GM23338 (cell line): ENCODE measurements around the gene MCTP2. TPM values are rescaled to one million over a fixed set of nuclear protein-coding genes. Genes with fewer than 3 reads are reported as not detected.

Experiments
- ATAC-seq: fragments of 200-7000 bp; cut with Tn5 transposase; 3 replicates; pipeline ENCODE4 v1.9.1; 2020
- DNase-seq: peaks from one replicate; pipeline ENCODE4 v3.0.0-alpha.2; 2015; ENCODE audit warnings: low spot score
- H2AFZ ChIP-seq: fragments of 200-600 bp; sonication (generic); 2 replicates; pipeline ENCODE4 v1.8.0; 2016; ENCODE audit warnings: antibody characterized with exemption, mild to moderate bottlenecking, moderate library complexity
- H3F3A ChIP-seq: fragments of 200-600 bp; sonication (generic); replicated peaks from 2 replicates; pipeline ENCODE4 v1.8.0; 2017; ENCODE audit warnings: antibody characterized with exemption, mixed run types, low read depth
- H3K27ac ChIP-seq: fragments of 200-600 bp; sonication (generic); 2 replicates; pipeline ENCODE4 v1.6.1; 2016; ENCODE audit warnings: low read depth
- H3K27me3 ChIP-seq: fragments of 200-600 bp; sonication (generic); 2 replicates; pipeline ENCODE4 v1.8.0; 2016; ENCODE audit warnings: mild to moderate bottlenecking, mixed run types, moderate library complexity; ENCODE audit not compliant: insufficient read depth
- H3K36me3 ChIP-seq: fragments of 200-600 bp; sonication (generic); 2 replicates; pipeline ENCODE4 v1.8.0; 2016; ENCODE audit warnings: mild to moderate bottlenecking; ENCODE audit not compliant: insufficient read depth
- H3K4me1 ChIP-seq: fragments of 200-600 bp; sonication (generic); 2 replicates; pipeline ENCODE4 v1.8.0; 2016; ENCODE audit warnings: mild to moderate bottlenecking, moderate library complexity; ENCODE audit not compliant: insufficient read depth
- H3K4me2 ChIP-seq: fragments of 200-600 bp; sonication (generic); 2 replicates; pipeline ENCODE4 v1.7.1; 2017; ENCODE audit warnings: mixed run types
- H3K4me3 ChIP-seq: fragments of 200-600 bp; sonication (generic); 2 replicates; pipeline ENCODE4 v1.6.1; 2016; ENCODE audit warnings: mixed run types
- H3K79me2 ChIP-seq: fragments of 200-600 bp; sonication (generic); replicated peaks from 2 replicates; pipeline ENCODE4 v1.8.0; 2017; ENCODE audit warnings: mild to moderate bottlenecking; ENCODE audit not compliant: insufficient read depth
- H3K9me2 ChIP-seq: fragments of 200-600 bp; sonication (generic); 2 replicates; pipeline ENCODE4 v1.8.0; 2017; ENCODE audit not compliant: insufficient read depth
- H4K20me1 ChIP-seq: fragments of 200-600 bp; sonication (generic); replicated peaks from 2 replicates; pipeline ENCODE4 v1.8.0; 2017; ENCODE audit warnings: mild to moderate bottlenecking; ENCODE audit not compliant: insufficient read depth
- H3K27ac Mint-ChIP-seq: 2 replicates; pipeline ENCODE4 v1.8.0; 2020; ENCODE audit warnings: inconsistent platforms, mild to moderate bottlenecking, moderate library complexity, mixed read lengths
- H3K27me3 Mint-ChIP-seq: 3 replicates; pipeline ENCODE4 v1.8.0; 2022; ENCODE audit warnings: low read depth, mild to moderate bottlenecking, moderate library complexity, mixed read lengths, inconsistent platforms; ENCODE audit not compliant: insufficient read depth, poor library complexity
- H3K36me3 Mint-ChIP-seq: 3 replicates; pipeline ENCODE4 v1.8.0; 2021; ENCODE audit warnings: low read depth, mild to moderate bottlenecking, inconsistent platforms, moderate library complexity, mixed read lengths
- H3K4me1 Mint-ChIP-seq: 3 replicates; pipeline ENCODE4 v1.8.0; 2020; ENCODE audit warnings: mild to moderate bottlenecking, inconsistent platforms, mixed read lengths
- H3K4me3 Mint-ChIP-seq: 3 replicates; pipeline ENCODE4 v1.8.0; 2021; ENCODE audit warnings: moderate library complexity, mild to moderate bottlenecking, inconsistent platforms, mixed read lengths
- H3K9me3 Mint-ChIP-seq: 3 replicates; pipeline ENCODE4 v1.8.0; 2020; ENCODE audit warnings: moderate library complexity, mild to moderate bottlenecking, inconsistent platforms, mixed read lengths
- CREB1 ChIP-seq: fragments of 250-450 bp; sonication (Bioruptor Pico); IDR thresholded peaks from 2 replicates; pipeline ENCODE4 v1.5.0; 2020; ENCODE audit warnings: low read depth, mild to moderate bottlenecking, moderate library complexity
- CTCF ChIP-seq, 2 experiments: fragments of 200-600 bp in 1 of 2; sonication (generic) in 1 of 2; conservative IDR thresholded peaks; 2 replicates each; pipeline versions ENCODE4 v1.5.1 to v1.6.1; 2016 to 2017; ENCODE audit warnings: antibody characterized with exemption in 2 of 2, low read depth in 2 of 2, mild to moderate bottlenecking in 2 of 2, moderate library complexity in 1 of 2
- EZH2 ChIP-seq: fragments of 200-600 bp; sonication (generic); IDR thresholded peaks from one replicate; pipeline ENCODE4 v1.8.0; 2017; ENCODE audit warnings: antibody characterized with exemption, mild to moderate bottlenecking, low read depth; ENCODE audit not compliant: unreplicated experiment
- EZH2phosphoT487 ChIP-seq: fragments of 200-600 bp; sonication (generic); IDR thresholded peaks from one replicate; pipeline ENCODE4 v1.8.1; 2018; ENCODE audit warnings: antibody characterized with exemption; ENCODE audit not compliant: unreplicated experiment
- JUNB ChIP-seq: IDR thresholded peaks from one replicate; pipeline ENCODE4 v1.6.1; 2016; ENCODE audit warnings: antibody characterized with exemption; ENCODE audit not compliant: unreplicated experiment
- polyA plus RNA-seq: library from polyadenylated mRNA; unstranded; fragments of >200 nt; fragmentation: Nextera tagmentation; extraction: Ambion mirVana; gene quantifications from 2 replicates; pipeline ENCODE4 v1.2.1, GENCODE V29; 2016
- total RNA-seq: library from RNA; depleted of rRNA; stranded (reverse); fragments of >200 nt; shearing (Covaris generic); gene quantifications from 2 replicates; pipeline ENCODE4 v1.2.3, GENCODE V29; 2014
- TF ChIP-seq, protein P1 (sequence below): fragments of 250-450 bp; sonication (Bioruptor Pico); IDR thresholded peaks from 2 replicates; pipeline ENCODE4 v1.5.0; 2020; ENCODE audit warnings: mild to moderate bottlenecking, moderate library complexity
- TF ChIP-seq, protein P2 (sequence below): IDR thresholded peaks from one replicate; pipeline ENCODE4 v1.6.1; 2018; ENCODE audit warnings: antibody characterized with exemption; ENCODE audit not compliant: unreplicated experiment

Gene MCTP2
- total and polyA plus RNA-seq, 2 experiments from 2014 or later: 1.8 to 5.5 TPM

DNA sequence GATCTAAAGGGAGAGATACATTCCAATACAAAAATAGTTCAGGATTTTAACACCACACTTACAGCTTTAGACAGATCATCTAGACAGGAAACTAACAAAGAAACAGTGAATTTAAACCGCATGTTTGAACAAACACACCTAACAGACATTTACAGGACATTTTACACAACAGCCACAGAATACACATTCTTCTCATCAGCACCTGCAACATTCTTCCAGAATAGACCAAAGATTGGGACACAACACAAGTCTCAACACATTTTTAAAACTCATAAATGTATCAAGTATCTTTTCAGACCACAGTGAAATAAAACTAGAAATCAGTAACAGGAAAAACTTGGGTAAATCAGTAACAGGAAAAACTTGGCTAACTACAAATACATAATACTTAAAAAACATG, 256.3 kb downstream of the MCTP2 start:
- Histone ChIP-seq H3K4me1 (no peaks in the 10 kb centered on the region), H3F3A (no peaks in the 10 kb centered on the region), H3K36me3 (no peaks in the 10 kb centered on the region), H4K20me1 (no peaks in the 10 kb centered on the region), H2AFZ (no peak overlapping the region), H3K79me2 (no peaks in the 10 kb centered on the region), H3K27ac (no peak overlapping the region), H3K27me3 (no peaks in the 10 kb centered on the region), H3K9me2 (no peaks in the 10 kb centered on the region; the same call in 1 of the 2 replicates), H3K4me2 (no peak overlapping the region), H3K4me3 (no peak overlapping the region)
- H3K27ac Mint-ChIP-seq: no peak overlapping the region
- no peak overlapping the region for H3K4me3 Mint-ChIP-seq
- H3K9me3 Mint-ChIP-seq: no peaks in the 10 kb centered on the region; the same call in 1 of the 3 replicates
- DNase-seq (no peak), ATAC-seq (no peak)
- H3K36me3 Mint-ChIP-seq: no peaks in the 10 kb centered on the region
- TF ChIP-seq CREB1 (CRISPR knock-in tag) (no peak), CTCF (conservative IDR thresholded peaks at IDR 0.05; ENCODE audit: low read depth in 2 of 2) (no peak)
- H3K4me1 Mint-ChIP-seq: no peaks in the 10 kb centered on the region
- H3K27me3 Mint-ChIP-seq: peaks cover 1% of the 10 kb centered on the region

DNA sequence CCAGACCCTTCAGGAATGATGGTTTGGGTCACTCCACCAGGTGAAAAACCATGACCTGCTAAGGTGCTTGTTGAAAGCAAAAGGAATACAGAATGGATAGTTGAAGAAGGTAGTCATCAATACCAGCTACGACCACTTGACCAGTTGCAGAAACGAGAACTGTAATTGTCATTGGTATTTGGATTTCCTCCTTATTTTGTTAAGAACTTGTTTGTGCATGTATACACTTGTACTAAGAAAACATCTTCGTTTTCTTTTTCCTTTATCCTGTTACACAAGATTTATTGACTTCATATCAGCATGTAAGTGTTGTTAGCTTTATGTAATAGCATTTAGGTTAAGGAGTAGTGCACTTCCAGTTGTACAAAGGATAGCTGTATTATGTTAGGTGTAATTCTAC, 261.8 kb downstream of the MCTP2 start:
- no peaks in the 10 kb centered on the region for H3K27me3 ChIP-seq
- H3K27ac ChIP-seq: no peak overlapping the region
- H3K36me3 ChIP-seq: no peaks in the 10 kb centered on the region
- no peaks in the 10 kb centered on the region; the same call in 2 of the 3 replicates for H3K9me3 Mint-ChIP-seq
- no peaks in the 10 kb centered on the region for H3F3A ChIP-seq
- no peaks in the 10 kb centered on the region for H3K27me3 Mint-ChIP-seq
- H3K4me2 ChIP-seq: no peak overlapping the region
- no peaks in the 10 kb centered on the region for H3K4me1 ChIP-seq
- no peak for ATAC-seq
- no peaks in the 10 kb centered on the region for H3K79me2 ChIP-seq
- no peaks in the 10 kb centered on the region for H3K36me3 Mint-ChIP-seq
- no peak overlapping the region for H3K27ac Mint-ChIP-seq
- no peak overlapping the region for H2AFZ ChIP-seq
- H3K4me1 Mint-ChIP-seq: no peaks in the 10 kb centered on the region
- H3K9me2 ChIP-seq: no peaks in the 10 kb centered on the region; the same call in 1 of the 2 replicates
- H3K4me3 Mint-ChIP-seq: no peak overlapping the region
- no peak overlapping the region for H3K4me3 ChIP-seq
- no peak for DNase-seq
- no peaks in the 10 kb centered on the region for H4K20me1 ChIP-seq
- TF ChIP-seq EZH2phosphoT487 (no peak), CTCF (conservative IDR thresholded peaks at IDR 0.05; ENCODE audit: low read depth in 2 of 2) (no peak), CREB1 (CRISPR knock-in tag) (no peak), EZH2 (no peak), JUNB (no peak)
- TF ChIP-seq, protein P1, sequence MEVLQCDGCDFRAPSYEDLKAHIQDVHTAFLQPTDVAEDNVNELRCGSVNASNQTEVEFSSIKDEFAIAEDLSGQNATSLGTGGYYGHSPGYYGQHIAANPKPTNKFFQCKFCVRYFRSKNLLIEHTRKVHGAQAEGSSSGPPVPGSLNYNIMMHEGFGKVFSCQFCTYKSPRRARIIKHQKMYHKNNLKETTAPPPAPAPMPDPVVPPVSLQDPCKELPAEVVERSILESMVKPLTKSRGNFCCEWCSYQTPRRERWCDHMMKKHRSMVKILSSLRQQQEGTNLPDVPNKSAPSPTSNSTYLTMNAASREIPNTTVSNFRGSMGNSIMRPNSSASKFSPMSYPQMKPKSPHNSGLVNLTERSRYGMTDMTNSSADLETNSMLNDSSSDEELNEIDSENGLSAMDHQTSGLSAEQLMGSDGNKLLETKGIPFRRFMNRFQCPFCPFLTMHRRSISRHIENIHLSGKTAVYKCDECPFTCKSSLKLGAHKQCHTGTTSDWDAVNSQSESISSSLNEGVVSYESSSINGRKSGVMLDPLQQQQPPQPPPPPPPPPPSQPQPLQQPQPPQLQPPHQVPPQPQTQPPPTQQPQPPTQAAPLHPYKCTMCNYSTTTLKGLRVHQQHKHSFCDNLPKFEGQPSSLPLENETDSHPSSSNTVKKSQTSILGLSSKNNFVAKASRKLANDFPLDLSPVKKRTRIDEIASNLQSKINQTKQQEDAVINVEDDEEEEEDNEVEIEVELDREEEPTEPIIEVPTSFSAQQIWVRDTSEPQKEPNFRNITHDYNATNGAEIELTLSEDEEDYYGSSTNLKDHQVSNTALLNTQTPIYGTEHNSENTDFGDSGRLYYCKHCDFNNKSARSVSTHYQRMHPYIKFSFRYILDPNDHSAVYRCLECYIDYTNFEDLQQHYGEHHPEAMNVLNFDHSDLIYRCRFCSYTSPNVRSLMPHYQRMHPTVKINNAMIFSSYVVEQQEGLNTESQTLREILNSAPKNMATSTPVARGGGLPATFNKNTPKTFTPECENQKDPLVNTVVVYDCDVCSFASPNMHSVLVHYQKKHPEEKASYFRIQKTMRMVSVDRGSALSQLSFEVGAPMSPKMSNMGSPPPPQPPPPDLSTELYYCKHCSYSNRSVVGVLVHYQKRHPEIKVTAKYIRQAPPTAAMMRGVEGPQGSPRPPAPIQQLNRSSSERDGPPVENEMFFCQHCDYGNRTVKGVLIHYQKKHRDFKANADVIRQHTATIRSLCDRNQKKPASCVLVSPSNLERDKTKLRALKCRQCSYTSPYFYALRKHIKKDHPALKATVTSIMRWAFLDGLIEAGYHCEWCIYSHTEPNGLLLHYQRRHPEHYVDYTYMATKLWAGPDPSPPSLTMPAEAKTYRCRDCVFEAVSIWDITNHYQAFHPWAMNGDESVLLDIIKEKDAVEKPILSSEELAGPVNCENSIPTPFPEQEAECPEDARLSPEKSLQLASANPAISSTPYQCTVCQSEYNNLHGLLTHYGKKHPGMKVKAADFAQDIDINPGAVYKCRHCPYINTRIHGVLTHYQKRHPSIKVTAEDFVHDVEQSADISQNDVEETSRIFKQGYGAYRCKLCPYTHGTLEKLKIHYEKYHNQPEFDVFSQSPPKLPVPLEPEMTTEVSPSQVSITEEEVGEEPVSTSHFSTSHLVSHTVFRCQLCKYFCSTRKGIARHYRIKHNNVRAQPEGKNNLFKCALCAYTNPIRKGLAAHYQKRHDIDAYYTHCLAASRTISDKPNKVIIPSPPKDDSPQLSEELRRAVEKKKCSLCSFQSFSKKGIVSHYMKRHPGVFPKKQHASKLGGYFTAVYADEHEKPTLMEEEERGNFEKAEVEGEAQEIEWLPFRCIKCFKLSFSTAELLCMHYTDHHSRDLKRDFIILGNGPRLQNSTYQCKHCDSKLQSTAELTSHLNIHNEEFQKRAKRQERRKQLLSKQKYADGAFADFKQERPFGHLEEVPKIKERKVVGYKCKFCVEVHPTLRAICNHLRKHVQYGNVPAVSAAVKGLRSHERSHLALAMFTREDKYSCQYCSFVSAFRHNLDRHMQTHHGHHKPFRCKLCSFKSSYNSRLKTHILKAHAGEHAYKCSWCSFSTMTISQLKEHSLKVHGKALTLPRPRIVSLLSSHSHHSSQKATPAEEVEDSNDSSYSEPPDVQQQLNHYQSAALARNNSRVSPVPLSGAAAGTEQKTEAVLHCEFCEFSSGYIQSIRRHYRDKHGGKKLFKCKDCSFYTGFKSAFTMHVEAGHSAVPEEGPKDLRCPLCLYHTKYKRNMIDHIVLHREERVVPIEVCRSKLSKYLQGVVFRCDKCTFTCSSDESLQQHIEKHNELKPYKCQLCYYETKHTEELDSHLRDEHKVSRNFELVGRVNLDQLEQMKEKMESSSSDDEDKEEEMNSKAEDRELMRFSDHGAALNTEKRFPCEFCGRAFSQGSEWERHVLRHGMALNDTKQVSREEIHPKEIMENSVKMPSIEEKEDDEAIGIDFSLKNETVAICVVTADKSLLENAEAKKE (CRISPR knock-in tag): no peak
- TF ChIP-seq, protein P2, sequence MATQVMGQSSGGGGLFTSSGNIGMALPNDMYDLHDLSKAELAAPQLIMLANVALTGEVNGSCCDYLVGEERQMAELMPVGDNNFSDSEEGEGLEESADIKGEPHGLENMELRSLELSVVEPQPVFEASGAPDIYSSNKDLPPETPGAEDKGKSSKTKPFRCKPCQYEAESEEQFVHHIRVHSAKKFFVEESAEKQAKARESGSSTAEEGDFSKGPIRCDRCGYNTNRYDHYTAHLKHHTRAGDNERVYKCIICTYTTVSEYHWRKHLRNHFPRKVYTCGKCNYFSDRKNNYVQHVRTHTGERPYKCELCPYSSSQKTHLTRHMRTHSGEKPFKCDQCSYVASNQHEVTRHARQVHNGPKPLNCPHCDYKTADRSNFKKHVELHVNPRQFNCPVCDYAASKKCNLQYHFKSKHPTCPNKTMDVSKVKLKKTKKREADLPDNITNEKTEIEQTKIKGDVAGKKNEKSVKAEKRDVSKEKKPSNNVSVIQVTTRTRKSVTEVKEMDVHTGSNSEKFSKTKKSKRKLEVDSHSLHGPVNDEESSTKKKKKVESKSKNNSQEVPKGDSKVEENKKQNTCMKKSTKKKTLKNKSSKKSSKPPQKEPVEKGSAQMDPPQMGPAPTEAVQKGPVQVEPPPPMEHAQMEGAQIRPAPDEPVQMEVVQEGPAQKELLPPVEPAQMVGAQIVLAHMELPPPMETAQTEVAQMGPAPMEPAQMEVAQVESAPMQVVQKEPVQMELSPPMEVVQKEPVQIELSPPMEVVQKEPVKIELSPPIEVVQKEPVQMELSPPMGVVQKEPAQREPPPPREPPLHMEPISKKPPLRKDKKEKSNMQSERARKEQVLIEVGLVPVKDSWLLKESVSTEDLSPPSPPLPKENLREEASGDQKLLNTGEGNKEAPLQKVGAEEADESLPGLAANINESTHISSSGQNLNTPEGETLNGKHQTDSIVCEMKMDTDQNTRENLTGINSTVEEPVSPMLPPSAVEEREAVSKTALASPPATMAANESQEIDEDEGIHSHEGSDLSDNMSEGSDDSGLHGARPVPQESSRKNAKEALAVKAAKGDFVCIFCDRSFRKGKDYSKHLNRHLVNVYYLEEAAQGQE: no peak
